ENCODE data around the gene DNM2. TPM values are rescaled to one million over a fixed set of nuclear protein-coding genes. Genes with fewer than 3 reads are reported as not detected.
A peak's percentile ranks its signal among the peaks of the same experiment; 100 is the strongest.
"Not testable (repeated sequence)": the region's sequence is repeated elsewhere in the genome, so short reads cannot be mapped to it uniquely, and the experiment has no call there.

DNM2 gene
- 100 to 1,000 TPM; 135 to 322 (median 173) TPM for total RNA-seq

- Histone ChIP-seq H3K36me3 (peaks cover 9% of the 10 kb centered on the region), H3K4me1 (peaks cover 40% of the 10 kb centered on the region), H3K27ac (peak within 1 kb of the TSS; percentile 93), H3K27me3 (no peaks in the 10 kb centered on the region), H3K4me3 (peak within 1 kb of the TSS; percentile 92), H3K9me3 (no peaks in the 10 kb centered on the region)
- WGBS: under 1% methylated on average over 47 of the region's 57 CpGs
- TF ChIP-seq, protein P1, sequence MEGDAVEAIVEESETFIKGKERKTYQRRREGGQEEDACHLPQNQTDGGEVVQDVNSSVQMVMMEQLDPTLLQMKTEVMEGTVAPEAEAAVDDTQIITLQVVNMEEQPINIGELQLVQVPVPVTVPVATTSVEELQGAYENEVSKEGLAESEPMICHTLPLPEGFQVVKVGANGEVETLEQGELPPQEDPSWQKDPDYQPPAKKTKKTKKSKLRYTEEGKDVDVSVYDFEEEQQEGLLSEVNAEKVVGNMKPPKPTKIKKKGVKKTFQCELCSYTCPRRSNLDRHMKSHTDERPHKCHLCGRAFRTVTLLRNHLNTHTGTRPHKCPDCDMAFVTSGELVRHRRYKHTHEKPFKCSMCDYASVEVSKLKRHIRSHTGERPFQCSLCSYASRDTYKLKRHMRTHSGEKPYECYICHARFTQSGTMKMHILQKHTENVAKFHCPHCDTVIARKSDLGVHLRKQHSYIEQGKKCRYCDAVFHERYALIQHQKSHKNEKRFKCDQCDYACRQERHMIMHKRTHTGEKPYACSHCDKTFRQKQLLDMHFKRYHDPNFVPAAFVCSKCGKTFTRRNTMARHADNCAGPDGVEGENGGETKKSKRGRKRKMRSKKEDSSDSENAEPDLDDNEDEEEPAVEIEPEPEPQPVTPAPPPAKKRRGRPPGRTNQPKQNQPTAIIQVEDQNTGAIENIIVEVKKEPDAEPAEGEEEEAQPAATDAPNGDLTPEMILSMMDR (IDR thresholded peaks at IDR 0.05): peak; percentile 77 to 88
- no peak for TF ChIP-seq EP300 (IDR thresholded peaks at IDR 0.05)
- TF ChIP-seq POLR2AphosphoS5 (IDR thresholded peaks at IDR 0.05): peak; percentile 61 to 99 (median 86)
- peak; percentile 36 to 48 for TF ChIP-seq POLR2A (IDR thresholded peaks at IDR 0.05)
- DNase-seq (ENCODE audit: low spot score in 2 of 2): peak; percentile 99
Measured at GRCh38 chr19:10717356-10718204, at the start of gene DNM2. Gene DNM2, plus strand, starts transcription at chr19:10718079. Its CDS starts 164 bp downstream, at chr19:10718243.

DNA sequence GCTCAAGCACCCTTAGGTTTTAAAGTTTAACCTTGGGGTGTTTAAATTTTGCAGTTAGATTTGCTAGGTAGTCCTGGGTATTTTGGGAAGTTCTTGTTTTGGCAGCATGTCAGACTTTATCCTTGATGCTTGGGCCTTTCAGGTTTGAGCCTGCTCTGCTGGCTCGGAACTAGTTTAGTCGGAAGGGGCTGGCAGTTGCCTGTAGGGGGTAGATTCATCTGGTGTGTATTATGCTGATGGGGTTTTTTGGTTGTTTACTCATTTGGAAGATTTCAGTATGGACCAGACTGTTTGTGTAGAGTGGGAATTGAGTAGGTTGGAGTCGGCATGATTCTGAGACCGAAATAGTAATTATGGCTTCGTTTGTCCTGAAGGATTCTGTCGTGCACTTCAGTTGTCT lies 48.6 kb upstream of the DNM2 start:
- Histone ChIP-seq H3K27me3 (no peaks in the 10 kb centered on the region), H3K27ac (no peak overlapping the region), H3K36me3 (peaks cover 32% of the 10 kb centered on the region), H3K9me3 (no peaks in the 10 kb centered on the region), H3K4me3 (no peak overlapping the region), H3K4me1 (peaks cover 24% of the 10 kb centered on the region)
- WGBS: 63% methylated on average over 6 of the region's 6 CpGs
- TF ChIP-seq EP300 (IDR thresholded peaks at IDR 0.05) (no peak), POLR2AphosphoS5 (IDR thresholded peaks at IDR 0.05) (no peak), POLR2A (IDR thresholded peaks at IDR 0.05) (no peak)
- TF ChIP-seq, protein P1 (IDR thresholded peaks at IDR 0.05): no peak
- DNase-seq (ENCODE audit: low spot score in 2 of 2): no peak

DNA sequence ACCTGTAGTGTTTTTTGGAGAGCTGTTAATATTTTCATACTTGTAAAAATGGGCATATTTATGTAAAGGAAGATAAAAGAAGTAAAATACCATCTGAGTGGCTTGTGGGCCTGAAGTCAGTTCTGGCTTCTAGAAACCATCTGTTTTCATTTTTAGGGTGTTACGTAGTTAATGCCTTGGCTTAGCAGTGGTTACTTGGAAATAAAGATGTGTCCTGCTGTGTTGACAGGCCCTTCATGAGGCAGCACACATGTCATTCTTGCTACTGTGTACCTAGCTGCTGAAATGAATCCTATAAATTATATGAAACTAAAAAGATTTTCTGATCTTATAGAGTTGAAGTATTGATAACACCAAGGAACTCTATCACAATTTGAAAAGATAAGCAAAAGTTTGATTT lies 47.7 kb upstream of the DNM2 start:
- no peak overlapping the region for H3K4me3 ChIP-seq
- H3K27ac ChIP-seq: no peak overlapping the region
- H3K4me1 ChIP-seq: peaks cover 24% of the 10 kb centered on the region
- DNase-seq (ENCODE audit: low spot score in 2 of 2): no peak
- H3K9me3 ChIP-seq: no peaks in the 10 kb centered on the region
- H3K27me3 ChIP-seq: no peaks in the 10 kb centered on the region
- peaks cover 35% of the 10 kb centered on the region for H3K36me3 ChIP-seq
- WGBS: 66% methylated on average over 1 of the region's 1 CpG
- TF ChIP-seq POLR2A (IDR thresholded peaks at IDR 0.05) (no peak), POLR2AphosphoS5 (IDR thresholded peaks at IDR 0.05) (no peak), EP300 (IDR thresholded peaks at IDR 0.05) (no peak)
- TF ChIP-seq, protein P1 (IDR thresholded peaks at IDR 0.05): no peak

- peaks cover 42% of the 10 kb centered on the region for H3K36me3 ChIP-seq
- no peaks in the 10 kb centered on the region for H3K27me3 ChIP-seq
- 88% methylated on average over 24 of the region's 24 CpGs for WGBS
- no peak for DNase-seq (ENCODE audit: low spot score in 2 of 2)
- no peak for TF ChIP-seq POLR2AphosphoS5 (IDR thresholded peaks at IDR 0.05)
- TF ChIP-seq, protein P1 (IDR thresholded peaks at IDR 0.05): no peak
- TF ChIP-seq POLR2A (IDR thresholded peaks at IDR 0.05): no peak
- no peak for TF ChIP-seq EP300 (IDR thresholded peaks at IDR 0.05)
- peaks cover 24% of the 10 kb centered on the region for H3K4me1 ChIP-seq
- H3K9me3 ChIP-seq: no peaks in the 10 kb centered on the region
- no peak overlapping the region for H3K27ac ChIP-seq
- no peak overlapping the region for H3K4me3 ChIP-seq
Measured at GRCh38 chr19:10670876-10671804, 46.7 kb upstream of the DNM2 start.

- DNase-seq (ENCODE audit: low spot score in 2 of 2); H3K9me3 ChIP-seq; H3K27ac ChIP-seq; H3K4me3 ChIP-seq; H3K27me3 ChIP-seq: not testable (repeated sequence)
- Histone ChIP-seq H3K36me3 (peaks cover 43% of the 10 kb centered on the region), H3K4me1 (peaks cover 24% of the 10 kb centered on the region)
- 97% methylated on average over 3 of the region's 3 CpGs for WGBS
Measured at GRCh38 chr19:10671922-10672321, 46.0 kb upstream of the DNM2 start.

DNA sequence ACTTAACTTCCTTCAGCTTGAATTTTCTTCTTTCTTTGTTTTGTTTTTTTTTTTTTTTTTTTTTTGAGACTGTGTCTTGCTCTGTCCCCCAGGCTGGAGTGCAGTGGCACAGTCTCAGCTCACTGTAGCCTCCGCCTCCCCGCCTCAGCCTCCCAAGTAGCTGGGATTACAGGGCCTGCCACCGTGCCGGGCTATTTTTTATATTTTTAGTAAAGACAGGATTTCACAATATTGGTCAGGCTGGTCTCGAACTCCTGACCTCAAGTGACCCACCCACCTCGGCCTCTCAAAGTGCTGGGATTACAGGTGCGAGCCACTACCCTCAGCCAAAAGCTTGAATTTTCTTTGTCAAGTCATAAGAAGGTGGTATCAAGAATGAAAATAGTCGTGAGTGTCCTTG lies 42.7 kb upstream of the DNM2 start:
- 90% methylated on average over 8 of the region's 8 CpGs for WGBS

More for the DNA sequence above, 42.7 kb upstream of the DNM2 start:
- H3K36me3 ChIP-seq: peaks cover 76% of the 10 kb centered on the region
- H3K9me3 ChIP-seq; H3K27ac ChIP-seq; H3K4me3 ChIP-seq; DNase-seq (ENCODE audit: low spot score in 2 of 2); H3K4me1 ChIP-seq; H3K27me3 ChIP-seq: not testable (repeated sequence)

All from suprapubic skin (tissue), 4 donors.